Breast epithelium (tissue), 3 donors: ENCODE results near the gene ARFGAP1. TPM values are rescaled to one million over a fixed set of nuclear protein-coding genes. Genes with fewer than 3 reads are reported as not detected.

Source experiments
- total RNA-seq, 3 donors: library from RNA; depleted of rRNA; stranded (reverse); fragments of >200 nt; gene quantifications; one replicate each; pipeline ENCODE4 v1.1.0, GENCODE V29; 2016

ARFGAP1 gene
- total RNA-seq, 3 donors from 2014 or later: 24.3 to 44.6 (median 38.2) TPM

Other genes with a start within 250 kb of the ARFGAP1 start
- gene YTHDF1, start 56.7 kb upstream of the ARFGAP1 start, total RNA-seq: 10 to 100 TPM; 23.0 to 32.8 (median 28.2) TPM
- 1 to 10 TPM in 1 of 3 donors, under 1 TPM in 1, not detected in 1; 0.32 to 1.2 TPM for gene BIRC7, start 36.9 kb upstream of the ARFGAP1 start, total RNA-seq
- not detected for gene NKAIN4, start 18.4 kb upstream of the ARFGAP1 start, total RNA-seq
- gene COL20A1, start 20.4 kb downstream of the ARFGAP1 start, total RNA-seq: not detected
- not detected for gene CHRNA4, start 88.5 kb downstream of the ARFGAP1 start, total RNA-seq
- gene KCNQ2, start 199.8 kb downstream of the ARFGAP1 start, total RNA-seq: not detected
- gene EEF1A2, start 226.3 kb downstream of the ARFGAP1 start, total RNA-seq: 10 to 100 TPM in 1 of 3 donors, 1 to 10 TPM in 1, under 1 TPM in 1; 0.48 to 20.6 (median 4.8) TPM
- 100 to 1,000 TPM in 2 of 3 donors, 10 to 100 TPM in 1; 71.8 to 151 (median 133) TPM for gene PPDPF, start 248.0 kb downstream of the ARFGAP1 start, total RNA-seq